ENCODE measurements around the gene MRPS5.

MRPS5 gene

DNA sequence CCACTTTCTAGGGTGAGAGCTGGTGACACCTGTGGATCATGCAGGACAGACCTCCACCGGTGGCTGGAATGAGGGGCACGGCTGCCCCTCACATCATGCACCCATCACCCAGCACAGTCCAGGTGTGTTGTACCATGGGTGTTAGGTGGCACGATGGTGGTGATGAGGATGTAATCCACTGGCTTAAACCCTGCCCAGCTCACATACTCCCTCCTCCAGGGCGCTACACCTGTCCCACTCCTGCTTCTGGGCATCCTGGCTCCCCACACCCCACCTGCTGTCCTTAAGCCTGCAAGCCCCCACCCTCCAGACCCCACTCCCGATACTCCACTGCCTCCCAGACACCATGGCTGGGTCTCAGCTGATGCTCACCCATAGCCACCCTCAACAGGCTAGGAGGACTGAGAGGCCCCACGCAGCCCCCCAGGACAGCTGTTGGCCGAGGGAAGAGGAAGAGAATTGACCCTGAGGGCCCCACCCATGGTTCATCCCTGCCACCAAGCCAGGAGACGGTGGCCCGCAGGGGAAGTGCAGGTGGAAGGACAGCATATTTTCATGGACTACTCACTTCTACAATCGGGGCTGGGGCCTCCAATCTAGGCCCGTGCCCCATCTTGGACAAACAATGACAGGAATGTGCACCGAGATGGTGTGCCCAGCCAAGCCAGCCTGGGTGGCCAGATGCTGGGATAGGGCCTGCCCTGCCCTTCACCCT is 61.8 kb downstream of the MRPS5 start:
- no peak for DNase-seq (ENCODE audit: low spot score)

DNA sequence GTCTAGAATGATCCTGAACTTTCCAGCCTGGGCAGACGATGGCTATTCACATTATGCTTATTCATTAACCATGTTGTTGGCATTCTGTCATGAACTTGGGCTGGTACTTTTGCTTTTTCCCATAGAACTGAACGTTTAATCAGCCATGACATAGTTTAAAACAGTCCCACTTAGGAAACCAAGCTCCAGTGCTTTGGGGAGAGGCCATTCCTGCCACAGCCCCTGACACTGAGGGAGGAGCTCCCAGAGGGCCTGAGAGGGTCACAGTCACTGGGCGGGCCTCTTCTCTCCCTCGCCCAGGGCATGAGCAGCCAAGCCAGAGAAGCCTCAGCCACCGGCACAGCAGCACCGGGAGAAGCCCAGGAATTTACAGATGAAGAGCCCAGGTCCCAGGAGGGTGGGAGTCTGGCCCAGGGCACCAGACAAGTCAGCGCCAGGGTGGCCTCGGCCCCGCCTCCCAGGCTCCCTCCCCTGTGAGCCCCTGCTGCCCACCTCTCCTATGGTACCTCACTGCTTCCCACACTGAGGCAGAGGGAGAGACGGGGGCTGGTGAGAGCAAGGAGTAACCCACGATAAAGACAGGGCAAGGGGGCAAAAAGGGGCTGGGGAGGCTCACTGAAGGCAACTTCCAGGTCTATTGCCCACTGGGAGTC is 62.5 kb downstream of the MRPS5 start:
- no peak for DNase-seq (ENCODE audit: low spot score)

DNA sequence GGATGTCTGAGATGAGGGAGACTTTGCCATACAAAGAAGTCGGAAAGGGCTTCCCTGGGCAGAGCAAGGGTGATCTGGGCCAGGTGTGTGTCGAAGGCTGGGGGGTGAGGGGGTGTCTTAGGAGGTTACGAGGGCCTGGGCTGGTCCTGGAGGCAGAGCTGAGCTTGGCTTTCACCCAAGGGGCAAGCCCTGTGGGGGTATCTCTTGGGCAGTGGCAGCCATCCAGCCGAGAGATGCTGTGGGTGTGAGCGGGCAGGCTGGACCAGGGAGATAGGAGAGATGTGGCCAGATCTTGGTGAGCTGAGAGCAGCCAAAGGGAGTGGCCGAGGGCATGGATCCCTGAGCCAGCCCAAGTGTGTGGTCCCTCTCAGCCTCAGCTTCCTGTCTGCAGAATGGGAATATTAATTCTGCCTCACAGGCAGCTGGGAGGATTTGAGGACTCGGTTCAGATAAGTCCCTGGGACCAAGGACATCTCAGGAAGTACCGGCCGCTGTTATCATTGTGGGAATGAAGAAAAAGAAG is 63.1 kb downstream of the MRPS5 start:
- no peak for DNase-seq (ENCODE audit: low spot score)

DNA sequence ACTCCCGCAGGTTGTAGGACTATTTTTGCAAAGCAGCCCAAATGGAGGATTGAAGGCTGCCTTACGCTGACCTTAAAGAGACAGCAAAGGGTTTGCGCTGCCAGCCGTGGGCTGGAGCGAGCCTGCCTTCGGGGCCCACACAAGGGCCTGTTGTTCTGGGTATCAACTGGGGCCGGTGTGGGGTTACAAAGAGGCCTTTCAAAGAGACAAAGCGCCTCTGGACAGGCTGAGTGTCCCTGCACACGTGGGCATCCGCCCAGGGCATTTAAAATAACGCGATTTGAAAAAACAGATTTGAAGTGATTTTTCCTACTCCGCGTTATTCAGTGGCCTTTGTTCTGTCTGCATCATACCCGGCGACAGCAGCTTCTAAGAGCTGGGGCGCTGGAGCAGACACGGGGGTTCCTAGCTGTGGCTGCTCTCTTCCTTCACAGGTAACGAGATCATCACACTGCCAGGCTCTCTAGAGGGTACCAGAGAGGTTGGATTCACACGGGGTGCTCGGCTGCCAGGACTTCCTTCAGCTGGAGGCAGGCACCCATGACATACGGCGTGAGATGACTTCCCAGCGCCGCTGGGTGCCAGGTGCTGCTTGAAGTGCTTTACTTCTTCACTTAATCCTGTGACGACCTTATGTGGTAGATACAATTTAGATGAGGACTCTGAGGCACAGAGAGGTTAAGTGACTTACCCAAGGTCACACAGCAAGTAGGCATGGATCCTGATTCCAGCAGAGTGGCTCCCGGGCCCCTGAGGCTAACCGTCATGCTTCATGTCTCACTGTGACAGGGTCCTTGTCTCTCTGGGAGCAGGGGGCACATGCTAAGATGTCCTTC is 63.9 kb downstream of the MRPS5 start:
- no peak for DNase-seq (ENCODE audit: low spot score)

DNA sequence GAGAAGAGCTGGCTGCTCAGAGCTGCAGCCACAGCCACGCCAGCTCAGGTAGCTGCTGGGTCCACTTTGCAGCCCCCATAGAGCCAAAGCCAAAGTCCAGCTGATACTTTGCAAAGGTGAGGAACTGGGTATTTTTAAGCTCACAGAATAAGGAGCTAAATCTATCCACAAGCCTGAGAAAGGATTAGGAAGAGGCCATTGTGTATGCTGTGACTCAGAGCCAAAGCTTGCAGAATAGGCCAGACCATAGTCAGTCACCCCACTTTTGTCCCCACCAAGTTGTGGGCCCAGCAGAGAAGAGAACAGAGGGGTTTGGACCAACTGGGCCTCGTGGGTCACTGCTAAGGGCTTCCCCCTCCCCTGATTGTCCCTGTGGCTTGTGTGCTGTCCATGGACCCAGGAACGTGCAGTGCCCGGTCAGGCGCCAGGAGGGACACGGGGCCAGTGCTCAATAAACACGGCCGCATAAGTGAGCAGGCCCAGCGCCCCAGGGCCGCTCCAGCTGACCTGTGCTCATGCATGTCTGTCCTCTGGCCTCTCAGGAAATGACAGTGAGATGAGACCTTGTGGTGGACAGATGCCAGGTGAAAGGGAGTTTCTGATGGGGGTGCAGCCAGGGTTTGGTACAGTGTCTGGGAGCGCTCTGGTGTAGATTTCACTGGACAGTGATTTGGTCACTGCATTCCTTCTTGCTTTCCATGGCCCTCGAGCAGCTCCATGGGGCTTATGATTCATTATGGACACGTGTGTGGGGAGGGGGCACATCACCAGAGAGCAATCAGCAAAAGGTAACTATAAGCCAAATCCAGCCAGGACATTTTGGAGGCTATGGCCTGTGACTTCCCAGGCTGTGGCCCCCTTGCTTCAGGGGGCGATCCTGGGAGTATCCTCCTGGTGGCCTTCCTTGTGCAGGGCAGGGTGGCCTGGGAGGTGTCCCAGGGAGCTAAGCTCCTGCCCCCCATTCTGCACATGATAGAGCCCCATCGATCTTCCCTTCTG is 64.8 kb downstream of the MRPS5 start:
- peak; percentile 28 for DNase-seq (ENCODE audit: low spot score)

DNA sequence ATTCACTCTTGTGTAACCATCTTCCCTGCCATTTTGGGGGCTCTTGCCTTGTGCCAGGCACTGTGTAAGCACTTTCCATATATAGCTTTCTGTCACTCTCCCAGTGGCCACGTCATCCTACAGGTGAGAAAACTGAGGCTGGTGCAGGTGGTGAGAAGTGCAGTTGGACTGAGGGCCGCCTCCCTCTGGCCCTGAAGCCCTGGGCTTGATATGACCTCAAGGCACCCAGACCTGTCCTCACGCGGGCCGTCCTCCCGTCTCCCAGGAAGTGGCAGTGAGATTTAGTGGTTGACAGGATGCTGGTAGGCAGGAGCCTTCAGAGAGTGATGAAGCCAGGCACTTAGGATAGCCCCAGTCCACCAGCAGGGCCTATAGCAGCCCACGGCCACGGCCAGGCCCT is 65.6 kb downstream of the MRPS5 start:
- no peak for DNase-seq (ENCODE audit: low spot score)

DNA sequence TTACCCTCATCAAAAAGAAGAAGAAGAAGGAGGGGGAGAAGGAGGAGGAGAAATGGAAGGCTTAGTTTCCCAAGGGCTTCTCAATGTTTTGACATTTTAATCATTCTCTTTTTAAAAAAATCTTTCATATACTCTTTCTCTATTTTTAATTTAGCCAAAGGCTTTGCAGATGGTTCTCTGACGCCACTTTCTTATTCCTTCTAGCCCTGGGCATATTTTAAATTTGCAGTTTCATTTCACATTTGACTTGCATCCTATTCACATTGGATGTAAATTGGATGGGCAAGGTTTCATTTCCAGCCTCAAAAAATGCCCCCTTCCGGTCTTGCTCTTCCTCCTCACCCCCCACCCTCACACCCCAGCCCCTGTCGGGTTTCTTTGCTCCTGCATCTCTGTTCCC is 66.3 kb downstream of the MRPS5 start:
- DNase-seq (ENCODE audit: low spot score): no peak

DNA sequence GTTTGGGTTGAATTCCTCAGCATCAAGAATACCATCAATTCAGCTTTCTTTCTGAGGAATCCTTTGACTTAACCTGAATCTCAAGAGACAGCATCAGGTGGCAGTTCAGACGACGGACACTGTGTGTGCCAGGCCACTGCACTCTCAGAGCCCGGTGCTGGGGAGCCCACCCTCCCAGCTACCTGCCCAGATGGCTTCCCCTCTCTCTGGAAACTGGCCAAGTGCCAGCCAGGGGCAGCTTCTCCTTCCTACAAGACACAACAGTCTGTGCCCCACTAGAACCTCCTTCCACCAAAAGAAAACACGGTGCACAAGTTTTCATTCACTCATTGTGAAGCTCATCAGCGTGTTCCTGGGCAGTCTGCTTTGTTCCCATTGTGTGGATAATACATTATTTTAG is 67.6 kb downstream of the MRPS5 start:
- no peak for DNase-seq (ENCODE audit: low spot score)

DNA sequence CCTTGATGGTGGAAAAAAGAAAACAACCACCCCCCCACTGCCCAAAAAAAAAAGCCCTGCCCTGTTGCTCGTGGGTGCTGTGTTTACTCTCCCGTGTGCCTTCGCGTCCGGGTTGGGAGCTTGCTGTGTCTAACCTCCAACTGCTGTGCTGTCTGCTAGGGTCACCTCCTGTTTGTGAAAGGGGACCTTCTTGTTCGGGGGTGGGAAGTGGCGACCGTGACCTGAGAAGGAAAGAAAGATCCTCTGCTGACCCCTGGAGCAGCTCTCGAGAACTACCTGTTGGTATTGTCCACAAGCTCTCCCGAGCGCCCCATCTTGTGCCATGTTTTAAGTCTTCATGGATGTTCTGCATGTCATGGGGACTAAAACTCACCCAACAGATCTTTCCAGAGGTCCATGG is 68.1 kb downstream of the MRPS5 start:
- no peak for DNase-seq (ENCODE audit: low spot score)

DNA sequence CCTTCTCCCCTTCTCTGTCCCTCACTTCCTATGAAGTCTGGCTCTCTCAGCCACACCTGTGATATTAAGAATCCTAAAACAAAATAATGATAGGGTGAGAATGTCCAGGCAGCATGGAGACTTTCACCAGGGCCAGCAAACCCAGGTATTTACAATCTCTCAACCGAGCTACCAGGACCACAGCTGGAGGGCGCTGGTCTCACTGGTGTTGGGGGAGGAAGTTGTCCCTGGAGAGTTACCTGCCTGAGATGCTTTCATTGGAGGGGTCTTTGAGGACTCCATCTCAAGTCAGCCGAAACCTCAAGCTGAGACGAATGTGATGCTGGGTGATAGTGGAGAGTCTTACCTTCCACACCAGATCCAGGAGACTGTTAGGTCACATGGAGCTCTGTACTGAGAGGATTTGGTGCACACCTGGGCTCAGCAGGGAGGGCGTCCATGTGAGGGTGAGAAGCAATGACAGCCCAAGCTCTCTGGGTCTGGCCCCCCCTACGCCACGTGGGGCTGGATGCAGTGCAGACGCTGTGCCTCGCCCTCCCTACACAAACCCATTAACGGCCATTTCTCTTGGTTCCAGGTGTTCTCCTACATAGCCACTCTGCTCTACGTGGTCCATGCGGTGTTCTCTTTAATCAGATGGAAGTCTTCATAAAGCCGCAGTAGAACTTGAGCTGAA is 68.7 kb downstream of the MRPS5 start:
- DNase-seq (ENCODE audit: low spot score): no peak

DNA sequence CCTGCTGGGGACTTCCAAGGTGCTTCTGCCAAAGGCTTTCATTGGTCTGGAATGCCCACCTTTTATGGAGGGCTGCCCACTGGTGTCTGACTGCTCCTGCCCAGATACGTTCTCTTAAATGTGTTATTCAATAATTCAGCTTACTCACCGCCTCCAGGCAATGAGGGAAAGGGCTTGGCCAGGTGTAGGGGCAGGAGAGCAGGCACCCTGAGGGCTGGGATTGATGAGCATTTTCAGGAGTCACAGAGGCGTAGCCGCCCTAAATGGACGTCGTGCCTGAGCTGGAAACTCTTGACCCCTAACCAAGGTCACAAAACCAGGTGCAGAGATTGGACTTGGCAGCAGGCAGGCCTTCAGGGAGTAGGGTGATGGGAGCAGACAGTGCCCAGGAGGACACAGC is 69.3 kb downstream of the MRPS5 start:
- DNase-seq (ENCODE audit: low spot score): no peak

DNA sequence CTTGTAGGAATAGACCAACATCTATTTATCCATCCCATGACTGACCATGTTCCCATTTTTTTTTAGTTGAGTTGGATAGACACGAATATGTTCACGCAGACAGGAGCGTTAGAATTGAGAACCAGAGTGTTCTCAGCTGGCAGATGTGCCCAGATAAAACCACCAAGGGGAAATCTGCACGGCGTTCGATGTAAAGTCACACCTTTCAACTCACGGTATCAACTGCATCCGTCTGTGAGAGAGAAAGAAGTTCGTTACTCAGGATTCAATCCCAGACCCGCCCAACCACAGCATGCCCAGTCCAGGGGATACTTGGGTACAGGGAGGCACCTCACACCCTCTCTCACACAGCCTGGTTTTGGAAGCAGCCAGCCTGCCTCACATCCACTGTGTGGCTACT is 70.0 kb downstream of the MRPS5 start:
- no peak for DNase-seq (ENCODE audit: low spot score)

DNA sequence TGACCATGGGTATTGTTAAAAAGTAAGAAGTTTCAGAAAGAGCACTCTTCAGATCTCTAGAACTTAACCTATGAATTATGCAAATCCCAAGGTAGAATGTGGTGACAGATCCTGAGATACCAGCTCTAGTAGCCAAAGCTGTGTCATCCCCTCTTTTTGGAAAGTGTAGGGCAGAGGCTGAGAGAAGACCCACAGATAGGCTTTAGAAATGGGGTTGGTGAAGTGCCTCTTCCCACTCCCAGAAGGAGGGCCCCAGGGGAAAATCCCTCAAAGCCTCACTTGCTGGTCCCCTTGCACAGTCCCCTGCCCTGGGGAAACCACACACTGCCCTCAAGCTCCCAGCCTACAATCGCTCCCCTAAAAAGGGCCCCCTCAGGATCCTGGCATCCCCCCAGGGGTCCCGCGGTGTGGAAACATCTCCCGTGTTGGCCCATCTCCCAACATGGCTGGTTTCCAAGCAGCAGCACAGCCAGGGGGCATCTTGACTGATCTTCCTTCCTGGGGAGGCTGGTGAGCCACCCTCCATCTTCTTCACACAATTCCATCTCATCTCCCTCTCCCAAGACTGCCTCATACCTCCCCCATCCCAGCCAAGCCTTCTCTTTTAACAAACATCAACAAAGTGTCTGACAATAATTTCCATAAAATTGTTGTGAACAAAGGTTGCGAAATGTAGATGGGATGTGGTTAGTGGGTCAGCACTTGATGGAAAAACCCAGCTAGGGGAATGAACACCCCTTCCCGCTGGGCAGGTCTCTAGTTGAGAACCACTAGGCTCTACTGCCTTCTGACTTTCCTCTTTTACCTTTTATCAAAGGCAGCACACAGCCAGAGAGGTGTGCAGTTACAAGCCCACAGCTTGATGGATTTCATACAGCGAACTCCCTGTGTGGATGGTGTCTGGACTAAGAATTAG is 71.0 kb downstream of the MRPS5 start:
- no peak for DNase-seq (ENCODE audit: low spot score)

DNA sequence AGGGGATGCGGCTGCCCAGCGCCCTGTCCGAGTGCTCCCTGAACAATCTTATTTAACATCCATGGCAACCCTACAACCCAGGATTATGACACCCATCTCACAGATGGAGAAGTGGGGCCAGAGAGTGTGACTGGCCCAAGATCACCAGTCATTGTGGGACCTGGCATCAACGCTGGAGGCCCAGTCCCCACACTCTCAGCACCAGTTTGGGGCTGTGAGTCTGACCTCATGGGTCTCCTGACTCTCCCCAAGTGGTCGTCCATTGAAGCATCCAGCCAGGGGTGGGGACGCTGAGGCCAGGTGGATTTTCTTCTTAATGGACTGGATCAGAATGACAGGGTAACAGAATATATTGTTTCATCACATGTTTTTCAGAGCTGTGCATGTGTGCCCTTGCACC is 71.6 kb downstream of the MRPS5 start:
- DNase-seq (ENCODE audit: low spot score): no peak

DNA sequence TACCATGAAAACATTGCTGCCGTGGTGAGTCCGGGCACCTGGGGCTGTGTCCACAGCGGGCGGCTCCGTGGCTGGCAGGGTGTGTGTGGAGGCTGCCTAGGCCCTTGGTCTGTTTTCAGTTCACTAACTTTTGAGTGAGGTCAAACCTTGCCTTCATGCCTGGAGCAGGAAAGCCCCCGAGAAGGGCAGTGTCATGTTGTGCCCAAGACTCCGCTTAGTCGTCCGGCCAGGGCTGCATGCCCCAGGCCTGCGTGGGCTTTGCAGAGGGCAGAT is 72.0 kb downstream of the MRPS5 start:
- DNase-seq (ENCODE audit: low spot score): no peak

DNA sequence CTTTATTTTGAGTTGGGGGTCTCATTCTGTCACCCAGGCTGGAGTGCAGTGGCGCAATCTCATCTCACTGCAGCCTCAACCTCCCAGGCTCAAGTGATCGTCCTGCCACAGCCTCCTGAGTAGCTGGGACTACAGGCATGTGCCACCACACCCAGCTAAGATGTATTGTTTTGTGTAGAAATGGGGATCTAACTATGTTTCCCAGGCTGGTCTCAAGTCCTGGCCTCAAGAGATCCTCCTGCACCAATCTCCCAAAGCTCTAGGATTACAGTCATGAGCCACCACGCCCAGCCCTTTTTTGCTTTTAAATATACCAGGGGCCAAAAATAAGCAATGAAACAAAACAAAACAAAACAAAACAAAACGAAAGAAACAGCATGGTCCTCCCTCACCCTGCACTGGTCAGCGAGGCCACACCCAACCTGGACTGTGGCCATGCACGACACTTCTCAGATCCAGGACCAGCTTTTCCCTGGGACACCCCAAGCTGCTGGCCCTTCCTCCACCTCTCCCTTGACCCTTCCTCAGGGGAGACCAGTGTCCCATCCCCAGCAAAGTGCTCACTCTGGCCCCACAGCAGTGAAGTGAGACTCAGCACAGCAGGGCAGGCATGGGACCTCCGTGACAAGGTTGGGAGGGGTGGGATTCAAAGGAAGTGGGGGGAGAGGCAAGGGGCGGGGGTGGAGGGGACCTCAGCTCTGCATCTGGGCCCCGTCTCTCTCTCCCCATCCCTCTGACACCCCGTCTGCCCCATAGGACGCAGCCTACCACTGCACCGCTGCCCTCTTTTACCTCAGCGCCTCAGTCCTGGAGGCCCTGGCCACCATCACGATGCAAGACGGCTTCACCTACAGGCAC is 72.6 kb downstream of the MRPS5 start:
- DNase-seq (ENCODE audit: low spot score): no peak

DNA sequence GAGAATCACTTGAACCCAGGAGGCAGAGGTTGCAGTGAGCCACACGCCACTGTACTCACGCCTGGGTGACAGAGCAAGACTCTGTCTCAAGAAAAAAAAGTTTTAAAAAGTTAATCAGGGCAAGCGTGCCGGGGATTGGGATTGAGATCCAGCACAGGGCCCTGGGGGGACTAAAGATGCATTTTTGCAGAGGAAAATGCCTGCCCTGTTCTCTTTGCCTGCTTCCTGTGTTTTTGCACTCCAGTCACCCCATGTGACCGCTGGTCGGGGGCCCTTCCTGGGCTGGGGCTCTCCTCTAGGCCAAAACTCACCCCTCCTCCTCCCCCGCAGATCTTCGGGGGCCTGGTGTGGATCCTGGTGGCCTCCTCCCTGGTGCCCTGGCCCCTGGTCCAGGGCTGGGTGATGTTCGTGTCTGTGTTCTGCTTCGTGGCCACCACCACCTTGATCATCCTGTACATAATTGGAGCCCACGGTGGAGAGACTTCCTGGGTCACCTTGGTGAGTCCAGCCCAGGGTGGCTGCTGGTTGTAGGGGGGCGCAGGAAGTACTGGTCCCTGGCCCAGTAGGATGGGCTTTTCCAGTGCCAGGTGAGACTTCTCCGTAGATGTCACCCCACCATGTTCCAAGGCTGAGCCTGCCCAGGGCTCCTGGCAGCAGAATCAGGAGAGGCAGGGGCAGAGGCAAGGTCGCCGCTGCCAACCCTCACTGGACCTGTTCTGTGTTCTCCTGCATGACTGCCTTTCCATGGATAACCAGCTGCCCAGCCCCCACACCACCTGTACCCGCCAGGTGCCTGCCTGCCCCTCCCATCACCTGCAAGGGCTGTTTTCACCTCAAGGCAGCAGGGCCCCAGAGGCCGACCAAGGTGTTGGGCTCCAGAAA is 73.7 kb downstream of the MRPS5 start:
- DNase-seq (ENCODE audit: low spot score): no peak
